OCI-LY7 (cell line): Measurements from ENCODE around the gene CSTPP1.

Experiments used
- CTCF ChIP-seq: fragments of 200-600 bp; sonication (generic); conservative IDR thresholded peaks from 2 replicates; pipeline ENCODE4 v1.5.1; 2014; ENCODE audit warnings: mild to moderate bottlenecking, antibody characterized with exemption, low read length, moderate library complexity, mixed read lengths
- EZH2phosphoT487 ChIP-seq: fragments of 200-600 bp; sonication (generic); IDR thresholded peaks from 2 replicates; pipeline ENCODE4 v1.6.1; 2018; ENCODE audit warnings: low read depth, borderline replicate concordance, mild to moderate bottlenecking, mixed run types, antibody characterized with exemption, low read length, moderate library complexity, mixed read lengths

GRCh38 chr11:47070769-47071168 lies 134.2 kb downstream of the CSTPP1 start:
- TF ChIP-seq CTCF = no peak
- no peak for TF ChIP-seq EZH2phosphoT487
